Peyer's patch (tissue), 4 donors: Measurements from ENCODE around the gene MAEA. TPM values are rescaled to one million over a fixed set of nuclear protein-coding genes. Genes with fewer than 3 reads are reported as not detected.
A peak's percentile ranks its signal among the peaks of the same experiment; 100 is the strongest.

Experiments
- DNase-seq, 3 donors: peaks; one replicate each; pipeline ENCODE4 v3.0.0-alpha.2; 2017 to 2019
- H3K27ac ChIP-seq, 4 donors: fragments of 200-600 bp; sonication (generic); one replicate each; pipeline ENCODE4 v1.5.1; 2016 to 2019
- H3K27me3 ChIP-seq, 2 donors: fragments of 200-600 bp; sonication (generic); one replicate each; pipeline ENCODE4 v1.5.1; 2019
- H3K36me3 ChIP-seq, 3 donors: fragments of 200-600 bp; sonication (generic); one replicate each; pipeline ENCODE4 v1.5.1; 2016 to 2019
- H3K4me1 ChIP-seq, 4 donors: fragments of 200-600 bp; sonication (generic); one replicate each; pipeline ENCODE4 v1.5.1; 2016 to 2019
- H3K4me3 ChIP-seq, 4 donors: fragments of 200-600 bp; sonication (generic); 1 replicate in 3 of 4; 2 replicates in 1 of 4; pipeline ENCODE4 v1.5.1; 2016 to 2019; ENCODE audit warnings: mild to moderate bottlenecking in 1 of 4
- H3K9me3 ChIP-seq, 4 donors: fragments of 200-600 bp; sonication (generic); one replicate each; pipeline ENCODE4 v1.5.1; 2016 to 2019; ENCODE audit warnings: mild to moderate bottlenecking in 1 of 4
- POLR2A ChIP-seq, 2 donors: fragments of 450-650 bp; IDR thresholded peaks; one replicate each; pipeline ENCODE4 v1.5.1; 2017; ENCODE audit warnings: antibody characterized with exemption in 2 of 2, mild to moderate bottlenecking in 2 of 2, moderate library complexity in 2 of 2
- total RNA-seq, 4 donors: library from RNA; depleted of rRNA; stranded (reverse); fragments of >200 nt; gene quantifications; one replicate each; pipeline ENCODE4 v1.1.0, GENCODE V29; 2016
- TF ChIP-seq, protein P1 (sequence below), 6 experiments: fragments of 450-650 bp in 4 of 6; fragments of 200-600 bp in 2 of 6; sonication (generic) in 1 of 6; IDR thresholded peaks; one replicate each; pipeline ENCODE4 v1.5.1; 2017 to 2019; ENCODE audit warnings: antibody characterized with exemption in 6 of 6, mild to moderate bottlenecking in 3 of 6, moderate library complexity in 1 of 6

The MAEA gene
- total RNA-seq, 4 donors from 2014 or later: 112 to 200 (median 143) TPM

- peak; percentile 100 for DNase-seq
- peak; percentile 62 to 90 for TF ChIP-seq POLR2A (IDR thresholded peaks at IDR 0.05)
- TF ChIP-seq, protein P1, sequence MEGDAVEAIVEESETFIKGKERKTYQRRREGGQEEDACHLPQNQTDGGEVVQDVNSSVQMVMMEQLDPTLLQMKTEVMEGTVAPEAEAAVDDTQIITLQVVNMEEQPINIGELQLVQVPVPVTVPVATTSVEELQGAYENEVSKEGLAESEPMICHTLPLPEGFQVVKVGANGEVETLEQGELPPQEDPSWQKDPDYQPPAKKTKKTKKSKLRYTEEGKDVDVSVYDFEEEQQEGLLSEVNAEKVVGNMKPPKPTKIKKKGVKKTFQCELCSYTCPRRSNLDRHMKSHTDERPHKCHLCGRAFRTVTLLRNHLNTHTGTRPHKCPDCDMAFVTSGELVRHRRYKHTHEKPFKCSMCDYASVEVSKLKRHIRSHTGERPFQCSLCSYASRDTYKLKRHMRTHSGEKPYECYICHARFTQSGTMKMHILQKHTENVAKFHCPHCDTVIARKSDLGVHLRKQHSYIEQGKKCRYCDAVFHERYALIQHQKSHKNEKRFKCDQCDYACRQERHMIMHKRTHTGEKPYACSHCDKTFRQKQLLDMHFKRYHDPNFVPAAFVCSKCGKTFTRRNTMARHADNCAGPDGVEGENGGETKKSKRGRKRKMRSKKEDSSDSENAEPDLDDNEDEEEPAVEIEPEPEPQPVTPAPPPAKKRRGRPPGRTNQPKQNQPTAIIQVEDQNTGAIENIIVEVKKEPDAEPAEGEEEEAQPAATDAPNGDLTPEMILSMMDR (IDR thresholded peaks at IDR 0.05): peak in 2 of 6 experiments; percentile 3 to 6
Measured at GRCh38 chr4:1346781-1347409, 57.2 kb downstream of the MAEA start, which contains the start of gene UVSSA. UVSSA (plus strand) TSS chr4:1347208; CDS start chr4:1348092, 884 bp downstream.

DNA sequence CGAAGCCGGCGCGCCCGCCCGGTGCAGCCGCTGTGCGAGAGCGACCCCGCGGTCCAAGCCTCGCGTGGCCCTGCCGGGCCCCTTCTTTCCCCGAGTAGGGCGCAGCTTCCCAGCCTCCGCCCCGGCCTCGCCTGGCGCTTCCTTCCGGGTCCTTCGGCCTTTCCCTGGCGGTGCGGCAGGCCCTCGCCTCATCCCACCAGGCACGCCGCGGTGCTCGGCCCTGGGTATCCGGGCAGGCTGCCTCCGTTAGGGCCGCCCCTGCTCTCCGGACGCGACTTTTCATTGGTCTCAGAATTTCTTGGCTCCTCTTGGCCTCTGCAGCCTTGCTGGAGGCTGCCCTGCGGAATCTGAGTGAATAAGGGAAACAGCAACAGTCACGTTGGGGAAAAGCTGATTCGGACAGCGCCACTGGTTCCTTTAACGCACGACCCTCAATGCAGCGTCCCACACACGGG lies 57.7 kb downstream of the MAEA start:
- no peak for TF ChIP-seq POLR2A (IDR thresholded peaks at IDR 0.05)
- TF ChIP-seq, protein P1 (IDR thresholded peaks at IDR 0.05): peak in 2 of 6 experiments; percentile 2 to 15
- peaks cover 0 to 10% (median 0%) of the 10 kb centered on the region in 3 donors for H3K36me3 ChIP-seq

More at GRCh38 chr4:1346781-1347409, 57.2 kb downstream of the MAEA start, which contains the start of gene UVSSA:
- H3K27me3 ChIP-seq: no peaks in the 10 kb centered on the region
- no peaks in the 10 kb centered on the region for H3K9me3 ChIP-seq
- peaks cover 0 to 31% (median 5%) of the 10 kb centered on the region in 4 donors for H3K4me1 ChIP-seq
- H3K36me3 ChIP-seq: peaks cover 0 to 8% (median 0%) of the 10 kb centered on the region in 3 donors
- peak within 1 kb of the TSS; percentile 94 to 100 (median 95) for H3K4me3 ChIP-seq
- peak within 1 kb of the TSS; percentile 100 for H3K27ac ChIP-seq

DNA sequence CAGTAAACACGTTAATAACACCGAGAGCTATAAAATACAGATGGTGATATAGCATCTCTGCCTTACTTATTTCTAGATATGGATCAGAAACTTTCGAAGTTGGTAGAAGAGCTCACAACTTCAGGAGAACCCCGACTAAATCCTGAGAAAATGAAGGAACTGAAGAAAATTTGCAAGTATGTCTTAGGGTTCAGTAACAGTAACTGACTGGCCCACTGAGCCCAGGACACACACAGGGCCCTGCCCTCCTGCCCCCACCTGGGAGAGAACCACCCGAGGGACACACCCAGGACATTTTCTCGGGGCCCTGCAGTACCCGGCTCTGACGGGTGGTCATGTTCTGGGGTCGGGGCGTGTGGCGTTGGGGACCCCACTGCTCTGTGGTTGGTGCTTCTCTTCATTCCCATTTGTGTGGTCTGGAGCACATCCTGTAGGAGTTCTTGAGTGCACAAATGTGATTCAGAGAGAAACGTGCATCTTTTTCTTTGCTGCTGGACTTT lies 58.4 kb downstream of the MAEA start:
- Histone ChIP-seq H3K4me3 (peak overlapping the region; percentile 94 to 100 (median 95)), H3K27ac (peak overlapping the region; percentile 100), H3K4me1 (peaks cover 0 to 31% (median 5%) of the 10 kb centered on the region in 4 donors), H3K36me3 (peaks cover 0 to 16% (median 0%) of the 10 kb centered on the region in 3 donors), H3K27me3 (no peaks in the 10 kb centered on the region), H3K9me3 (no peaks in the 10 kb centered on the region)
- DNase-seq: no peak
- TF ChIP-seq, protein P1 (IDR thresholded peaks at IDR 0.05): no peak
- no peak for TF ChIP-seq POLR2A (IDR thresholded peaks at IDR 0.05)

More for the DNA sequence above, 57.7 kb downstream of the MAEA start:
- peak overlapping the region; percentile 94 to 100 (median 95) for H3K4me3 ChIP-seq
- H3K27me3 ChIP-seq: no peaks in the 10 kb centered on the region
- DNase-seq: peak; percentile 52 to 82 (median 76)
- peaks cover 0 to 31% (median 5%) of the 10 kb centered on the region in 4 donors for H3K4me1 ChIP-seq
- H3K27ac ChIP-seq: peak overlapping the region; percentile 100
- H3K9me3 ChIP-seq: no peaks in the 10 kb centered on the region

DNA sequence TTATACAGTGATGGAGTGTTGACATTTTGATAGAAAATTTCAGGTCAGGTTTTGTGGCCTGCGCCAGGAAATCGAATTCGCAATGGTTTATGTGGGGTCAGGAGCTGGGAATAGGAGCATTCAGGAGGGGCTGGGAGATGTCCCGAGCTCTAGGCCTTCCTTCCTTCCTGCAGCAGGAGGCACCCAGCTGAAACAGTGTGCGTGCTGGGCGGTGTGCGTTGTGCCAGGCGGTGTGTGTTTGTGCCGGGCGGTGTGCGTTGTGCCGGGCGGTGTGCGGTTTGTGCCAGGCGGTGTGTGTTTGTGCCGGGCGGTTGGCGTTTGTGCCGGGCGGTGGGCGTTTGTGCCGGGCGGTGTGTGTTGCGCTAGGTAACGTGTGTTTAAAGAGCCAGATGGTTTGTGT lies 59.1 kb downstream of the MAEA start:
- TF ChIP-seq, protein P1 (IDR thresholded peaks at IDR 0.05): no peak
- TF ChIP-seq POLR2A (IDR thresholded peaks at IDR 0.05): no peak
- peaks cover 0 to 31% (median 5%) of the 10 kb centered on the region in 4 donors for H3K4me1 ChIP-seq
- H3K27ac ChIP-seq: peak overlapping the region in 1 of 4 donors; percentile 100

GRCh38 chr4:1349359-1350168 lies 59.9 kb downstream of the MAEA start:
- peaks cover 0 to 31% (median 5%) of the 10 kb centered on the region in 4 donors for H3K4me1 ChIP-seq
- TF ChIP-seq, protein P1 (IDR thresholded peaks at IDR 0.05): no peak
- TF ChIP-seq POLR2A (IDR thresholded peaks at IDR 0.05): no peak
- H3K4me3 ChIP-seq: no peak overlapping the region
- DNase-seq: no peak
- no peak overlapping the region for H3K27ac ChIP-seq
- H3K9me3 ChIP-seq: no peaks in the 10 kb centered on the region
- H3K27me3 ChIP-seq: no peaks in the 10 kb centered on the region
- peaks cover 0 to 26% (median 0%) of the 10 kb centered on the region in 3 donors for H3K36me3 ChIP-seq

More for the DNA sequence above, 59.1 kb downstream of the MAEA start:
- no peak overlapping the region for H3K4me3 ChIP-seq
- no peak for DNase-seq
- H3K27me3 ChIP-seq: no peaks in the 10 kb centered on the region
- no peaks in the 10 kb centered on the region for H3K9me3 ChIP-seq
- H3K36me3 ChIP-seq: peaks cover 0 to 23% (median 0%) of the 10 kb centered on the region in 3 donors
